Kidney (tissue), 14 donors: Measurements from ENCODE around the gene MYRIP. TPM values are rescaled to one million over a fixed set of nuclear protein-coding genes. Genes with fewer than 3 reads are reported as not detected.

Experiments used
- DNase-seq, 5 donors: peaks; one replicate each; pipeline ENCODE4 v3.0.0-alpha.2; 2013 to 2020
- FAIRE-seq: peaks from 2 replicates; lab custom pipeline; 2012; peaks lifted over from hg19 to GRCh38; lab: Jason Lieb, UNC
- H3K27ac ChIP-seq, 2 donors: one replicate each; pipeline ENCODE4 v1.7.0; 2013; ENCODE audit warnings: low read depth in 2 of 2, low read length in 2 of 2, inconsistent platforms in 1 of 2
- H3K27me3 ChIP-seq: one replicate; pipeline ENCODE4 v1.7.1; 2013; ENCODE audit warnings: low read length, inconsistent platforms; ENCODE audit not compliant: control insufficient read depth, insufficient read depth
- H3K36me3 ChIP-seq, 3 donors: one replicate each; pipeline versions ENCODE4 v1.7.0 to v1.7.1; 2013; ENCODE audit warnings: low read length in 3 of 3, control low read depth in 1 of 3, inconsistent platforms in 1 of 3; ENCODE audit not compliant: insufficient read depth in 3 of 3, control insufficient read depth in 2 of 3
- H3K4me1 ChIP-seq, 3 donors: one replicate each; pipeline versions ENCODE4 v1.7.0 to v1.7.1; 2013; ENCODE audit warnings: low read length in 3 of 3, inconsistent platforms in 1 of 3, low read depth in 1 of 3; ENCODE audit not compliant: control insufficient read depth in 2 of 3, insufficient read depth in 2 of 3
- H3K4me3 ChIP-seq, 3 donors: one replicate each; pipeline versions ENCODE4 v1.7.0 to v1.8.1; 2013; ENCODE audit warnings: low read length in 3 of 3, control low read depth in 1 of 3, inconsistent platforms in 1 of 3
- H3K9ac ChIP-seq, 3 donors: one replicate each; pipeline versions ENCODE4 v1.7.0 to v1.7.1; 2013; ENCODE audit warnings: low read length in 3 of 3, control low read depth in 1 of 3, inconsistent platforms in 1 of 3
- H3K9me3 ChIP-seq, 3 donors: one replicate each; pipeline versions ENCODE4 v1.7.0 to v1.7.1; 2013; ENCODE audit warnings: low read length in 3 of 3, control low read depth in 1 of 3, inconsistent platforms in 1 of 3; ENCODE audit not compliant: control insufficient read depth in 2 of 3, insufficient read depth in 1 of 3
- intact Hi-C: fragments of 100-400 bp; cut with DNase I; formaldehyde crosslinking; loops from one replicate; pipeline ENCODE4 v1.11.1; 2022
- polyA plus RNA-seq: library from polyadenylated mRNA; stranded (reverse); fragments of 350-450 nt; fragmentation: Illumina TruSeq; extraction: RNeasy Lipid Tissue Mini Kit (QIAGEN cat#74804); gene quantifications from one replicate; pipeline ENCODE4 v1.2.3, GENCODE V29; 2014; ENCODE audit warnings: low read depth, low replicate concordance; ENCODE audit not compliant: insufficient read depth
- total RNA-seq: library from RNA; stranded (reverse); fragmentation: NEBNext Ultra II Directional; extraction: Animal tissue kit (Norgen Biotek cat#: 25700); gene quantifications from one replicate; pipeline ENCODE4 v1.2.1, GENCODE V29; 2021
- TF ChIP-seq, protein P1 (sequence below): IDR thresholded peaks from 3 replicates; pipeline ENCODE4 v1.5.1; 2012; ENCODE audit warnings: mild to moderate bottlenecking, moderate library complexity, borderline replicate concordance; ENCODE audit not compliant: insufficient read depth; ENCODE audit errors: extremely low read depth
- donor health status: control.
- donor health status: control.
- donor health status: control.
- donor health status: control.
- donor health status: control.
- donor health status: DM: yes; HTN: yes; CAD: no.
- donor health status: Normal renal cell carcinoma (clear cell type).

MYRIP gene
- total and polyA plus RNA-seq, 2 donors from 2014 or later = 0.92 to 6.6 TPM

DNA sequence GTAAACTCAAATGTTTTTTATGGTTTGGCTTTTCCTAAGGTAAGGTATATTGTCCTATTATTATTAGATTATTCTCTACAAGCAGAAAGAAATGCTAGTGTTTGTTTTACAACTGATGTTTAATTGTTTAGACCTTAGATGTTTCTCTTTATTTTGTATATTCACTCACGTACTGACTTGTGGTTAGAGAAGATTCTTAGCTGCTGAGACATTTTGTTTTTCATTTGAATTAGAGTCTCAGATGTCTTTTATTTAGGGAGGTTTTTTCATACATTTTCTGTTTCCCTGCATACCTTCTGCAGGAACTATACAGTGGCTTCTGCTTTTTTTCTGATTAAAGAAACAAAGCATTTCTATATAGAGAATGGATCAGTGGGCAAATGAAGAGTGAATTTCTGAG is 110.9 kb downstream of the MYRIP start:
- Histone ChIP-seq H3K9ac (no peak overlapping the region), H3K36me3 (no peaks in the 10 kb centered on the region), H3K27ac (no peak overlapping the region), H3K4me1 (no peaks in the 10 kb centered on the region), H3K4me3 (no peak overlapping the region), H3K27me3 (no peaks in the 10 kb centered on the region), H3K9me3 (no peaks in the 10 kb centered on the region)
- FAIRE-seq = no peak
- intact Hi-C loops = no loop called here
- TF ChIP-seq, protein P1, sequence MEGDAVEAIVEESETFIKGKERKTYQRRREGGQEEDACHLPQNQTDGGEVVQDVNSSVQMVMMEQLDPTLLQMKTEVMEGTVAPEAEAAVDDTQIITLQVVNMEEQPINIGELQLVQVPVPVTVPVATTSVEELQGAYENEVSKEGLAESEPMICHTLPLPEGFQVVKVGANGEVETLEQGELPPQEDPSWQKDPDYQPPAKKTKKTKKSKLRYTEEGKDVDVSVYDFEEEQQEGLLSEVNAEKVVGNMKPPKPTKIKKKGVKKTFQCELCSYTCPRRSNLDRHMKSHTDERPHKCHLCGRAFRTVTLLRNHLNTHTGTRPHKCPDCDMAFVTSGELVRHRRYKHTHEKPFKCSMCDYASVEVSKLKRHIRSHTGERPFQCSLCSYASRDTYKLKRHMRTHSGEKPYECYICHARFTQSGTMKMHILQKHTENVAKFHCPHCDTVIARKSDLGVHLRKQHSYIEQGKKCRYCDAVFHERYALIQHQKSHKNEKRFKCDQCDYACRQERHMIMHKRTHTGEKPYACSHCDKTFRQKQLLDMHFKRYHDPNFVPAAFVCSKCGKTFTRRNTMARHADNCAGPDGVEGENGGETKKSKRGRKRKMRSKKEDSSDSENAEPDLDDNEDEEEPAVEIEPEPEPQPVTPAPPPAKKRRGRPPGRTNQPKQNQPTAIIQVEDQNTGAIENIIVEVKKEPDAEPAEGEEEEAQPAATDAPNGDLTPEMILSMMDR = no peak
- no peak for DNase-seq

DNA sequence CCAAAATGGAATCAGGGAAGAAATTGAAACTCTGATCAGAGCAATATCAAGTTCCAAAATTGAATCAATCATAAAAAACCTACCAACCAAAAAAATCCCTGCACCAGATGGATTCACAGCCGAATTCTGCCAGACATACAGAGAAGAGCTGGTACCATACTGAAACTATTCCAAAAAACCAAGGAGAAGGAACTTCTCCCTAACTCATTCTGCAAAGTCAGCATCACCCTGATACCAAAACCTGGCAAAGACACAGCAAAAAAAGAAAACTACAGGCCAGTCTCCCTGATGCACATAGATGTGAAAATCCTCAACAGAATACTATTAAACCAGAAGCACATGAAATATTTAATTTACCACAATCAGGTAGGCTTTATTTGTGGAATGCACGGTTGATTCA is 118.1 kb downstream of the MYRIP start:
- no peaks in the 10 kb centered on the region for H3K4me1 ChIP-seq
- no peak overlapping the region for H3K9ac ChIP-seq
- no peak overlapping the region for H3K27ac ChIP-seq
- H3K27me3 ChIP-seq = no peaks in the 10 kb centered on the region
- peaks cover 0 to 4% (median 0%) of the 10 kb centered on the region in 3 donors for H3K9me3 ChIP-seq
- intact Hi-C loops = no loop called here
- no peaks in the 10 kb centered on the region for H3K36me3 ChIP-seq
- no peak overlapping the region for H3K4me3 ChIP-seq
- FAIRE-seq = no peak
- TF ChIP-seq, protein P1 = no peak
- DNase-seq = no peak

DNA sequence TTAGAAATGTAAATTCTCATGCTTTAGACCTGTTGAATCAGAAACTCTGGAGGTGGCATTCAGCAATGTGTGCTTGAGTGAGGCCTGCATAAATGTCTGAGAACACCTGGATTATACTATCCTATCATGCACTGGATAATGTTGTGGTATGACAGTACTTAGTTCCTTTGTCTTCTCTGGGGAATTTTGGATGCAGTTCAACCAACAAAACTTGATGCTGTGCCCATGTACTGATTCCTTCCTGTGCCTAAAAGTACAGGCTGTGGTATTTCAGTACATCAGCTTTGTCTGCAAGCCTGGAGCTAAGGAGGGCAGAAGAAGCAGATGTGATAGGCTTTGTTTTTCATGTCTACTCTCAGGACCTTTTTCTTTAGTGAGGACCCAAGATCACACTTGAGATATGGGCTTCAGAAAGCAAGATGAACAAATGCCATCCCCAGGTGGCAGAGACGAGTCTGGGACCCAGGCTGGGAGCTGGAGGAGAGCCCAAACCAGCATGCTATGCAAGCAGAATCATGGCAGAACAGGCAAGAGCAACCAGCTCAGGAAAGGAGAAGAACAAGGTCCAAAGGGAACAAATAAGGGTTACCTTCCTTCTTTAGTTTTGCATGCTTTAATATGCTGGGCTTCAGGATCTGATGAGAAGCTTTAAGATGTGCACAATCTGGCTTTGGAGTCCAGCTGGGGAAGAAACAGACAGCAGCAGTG is 124.7 kb downstream of the MYRIP start:
- TF ChIP-seq, protein P1 = no peak

More for the DNA sequence above, 124.7 kb downstream of the MYRIP start:
- Histone ChIP-seq H3K4me3 (no peak overlapping the region), H3K27me3 (no peaks in the 10 kb centered on the region), H3K4me1 (peaks cover 0 to 3% (median 0%) of the 10 kb centered on the region in 3 donors), H3K27ac (no peak overlapping the region), H3K36me3 (no peaks in the 10 kb centered on the region), H3K9me3 (no peaks in the 10 kb centered on the region), H3K9ac (no peak overlapping the region)
- FAIRE-seq (no peak), DNase-seq (no peak)
- intact Hi-C loops = no loop called here
